GM10847 (cell line): ENCODE measurements around the gene GPS1.

Experiments
- POLR2A ChIP-seq: IDR thresholded peaks from 2 replicates; pipeline ENCODE4 v1.6.1; 2011; ENCODE audit not compliant: insufficient read length; ENCODE audit errors: extremely low read depth

Gene GPS1

GRCh38 chr17:82051776-82052637 is at the start of gene GPS1, which contains the start of gene RFNG:
TSS of gene GPS1 (plus strand) at chr17:82051898. CDS start at chr17:82051932, 34 bp downstream.
TSS of gene RFNG (minus strand) at chr17:82051811. CDS start at chr17:82051766, 45 bp downstream.
- TF ChIP-seq POLR2A, result peak; percentile 51

GRCh38 chr17:82003411-82004381 is 48.0 kb upstream of the GPS1 start:
- no peak for TF ChIP-seq POLR2A

GRCh38 chr17:82004517-82005455 is 46.9 kb upstream of the GPS1 start:
- no peak for TF ChIP-seq POLR2A

DNA sequence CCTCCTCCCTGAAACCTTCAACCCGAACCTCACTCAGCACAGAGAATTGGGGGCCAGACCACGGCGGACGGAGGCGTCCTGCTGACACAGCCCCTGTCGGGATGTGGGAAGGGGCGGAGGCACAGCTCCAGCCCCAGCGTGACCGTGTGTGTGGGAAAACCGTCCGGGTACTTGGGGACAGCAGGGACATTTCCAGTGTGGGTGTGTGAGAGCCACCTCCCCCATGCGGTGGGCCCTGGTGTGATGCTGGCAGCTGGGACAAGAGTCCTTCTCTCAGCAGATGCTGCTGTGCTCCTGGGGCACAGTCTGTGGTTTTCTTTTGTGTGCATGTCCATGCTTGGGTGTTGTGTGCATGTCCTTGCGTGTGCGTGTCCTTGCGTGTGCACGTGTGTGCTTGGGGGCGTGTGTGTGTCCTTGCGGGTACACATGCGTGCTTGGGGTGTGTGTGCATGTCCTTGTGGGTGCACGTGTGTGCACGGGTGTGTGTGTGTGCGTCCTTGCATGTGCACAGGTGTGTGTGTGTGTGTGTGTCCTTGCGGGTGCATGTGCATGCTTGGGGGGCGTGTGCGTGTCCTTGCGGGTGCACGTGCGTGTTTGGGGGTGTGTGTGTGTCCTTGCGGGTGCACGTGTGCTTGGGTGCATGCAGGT is 45.9 kb upstream of the GPS1 start:
- no peak for TF ChIP-seq POLR2A

DNA sequence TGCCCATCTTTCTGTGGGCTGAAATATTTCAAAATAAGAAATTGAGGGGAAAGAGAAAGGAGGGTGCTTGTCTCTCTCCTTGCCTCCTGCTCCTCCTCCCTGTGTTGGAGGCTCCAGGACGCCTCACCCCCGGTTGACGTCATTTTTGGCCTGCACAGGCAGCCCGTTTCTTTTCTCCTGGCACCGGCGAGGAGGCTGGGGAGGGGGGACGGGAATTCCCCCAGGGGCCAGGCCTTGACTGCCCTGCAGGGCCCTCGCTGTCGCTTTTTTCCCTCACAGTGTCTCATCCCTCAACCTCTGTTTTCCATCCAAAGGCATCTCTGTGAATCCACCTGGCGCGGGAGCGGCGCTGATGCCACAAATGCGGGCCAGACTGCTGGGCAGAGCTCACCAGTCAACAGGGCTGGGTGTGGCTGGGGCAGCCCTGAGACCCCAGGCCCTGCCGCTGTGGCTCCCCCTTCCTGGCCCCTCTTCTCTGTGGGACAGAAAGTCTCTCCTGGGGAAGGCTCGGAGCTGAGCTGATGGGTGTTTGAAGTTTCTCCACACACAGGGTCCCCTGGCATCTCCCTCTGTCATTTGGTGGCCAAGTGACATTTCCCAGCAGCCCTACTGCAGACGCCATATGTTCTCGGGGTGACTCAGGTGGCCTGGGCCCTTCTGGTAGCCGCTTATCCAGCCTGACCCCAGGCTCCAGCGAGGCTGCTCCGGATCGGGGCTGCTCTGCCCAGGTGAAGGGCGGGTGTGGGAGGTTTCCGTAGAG is 45.0 kb upstream of the GPS1 start:
- no peak for TF ChIP-seq POLR2A

GRCh38 chr17:82007228-82007494 is 44.5 kb upstream of the GPS1 start:
- no peak for TF ChIP-seq POLR2A

- TF ChIP-seq POLR2A, result no peak
Measured at GRCh38 chr17:82007495-82008257, 44.0 kb upstream of the GPS1 start.

DNA sequence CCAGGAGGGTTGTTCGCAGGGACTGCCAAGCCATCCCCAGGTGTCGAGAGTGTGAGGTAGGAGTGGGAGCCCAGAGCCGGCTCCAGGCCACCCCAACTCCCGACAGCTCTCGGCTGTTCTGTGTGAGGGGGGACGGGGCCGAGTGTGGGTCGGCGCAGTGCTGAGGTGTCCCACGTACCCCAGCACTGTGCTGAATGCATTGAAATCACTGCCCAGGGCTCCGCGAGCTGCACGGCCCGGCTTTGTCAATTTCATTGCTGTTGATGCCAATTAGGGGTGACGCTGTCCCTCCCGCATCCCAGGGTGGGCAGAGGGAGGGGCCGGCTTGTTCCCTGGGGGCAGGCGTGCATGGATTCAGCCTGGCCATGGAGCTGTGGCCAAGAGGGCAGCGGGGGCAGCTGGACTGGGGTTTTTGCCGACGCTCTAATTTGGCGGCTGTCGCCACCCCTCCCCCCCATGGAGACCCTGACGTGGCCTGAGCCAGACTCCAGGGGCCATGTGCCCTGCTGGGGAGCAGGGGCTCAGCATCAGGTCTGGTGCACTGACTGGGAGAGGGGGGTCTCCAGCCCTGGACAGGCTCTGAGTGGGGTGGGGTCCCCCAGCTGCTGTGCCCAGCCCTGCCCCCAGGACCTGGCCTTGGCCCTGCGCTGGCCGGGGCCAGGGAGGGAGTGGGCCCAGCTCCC is 43.3 kb upstream of the GPS1 start:
- TF ChIP-seq POLR2A, result no peak

GRCh38 chr17:82008941-82009405 is 42.7 kb upstream of the GPS1 start:
- no peak for TF ChIP-seq POLR2A

- TF ChIP-seq POLR2A, result no peak
Measured at GRCh38 chr17:82009413-82009812, 42.3 kb upstream of the GPS1 start.

DNA sequence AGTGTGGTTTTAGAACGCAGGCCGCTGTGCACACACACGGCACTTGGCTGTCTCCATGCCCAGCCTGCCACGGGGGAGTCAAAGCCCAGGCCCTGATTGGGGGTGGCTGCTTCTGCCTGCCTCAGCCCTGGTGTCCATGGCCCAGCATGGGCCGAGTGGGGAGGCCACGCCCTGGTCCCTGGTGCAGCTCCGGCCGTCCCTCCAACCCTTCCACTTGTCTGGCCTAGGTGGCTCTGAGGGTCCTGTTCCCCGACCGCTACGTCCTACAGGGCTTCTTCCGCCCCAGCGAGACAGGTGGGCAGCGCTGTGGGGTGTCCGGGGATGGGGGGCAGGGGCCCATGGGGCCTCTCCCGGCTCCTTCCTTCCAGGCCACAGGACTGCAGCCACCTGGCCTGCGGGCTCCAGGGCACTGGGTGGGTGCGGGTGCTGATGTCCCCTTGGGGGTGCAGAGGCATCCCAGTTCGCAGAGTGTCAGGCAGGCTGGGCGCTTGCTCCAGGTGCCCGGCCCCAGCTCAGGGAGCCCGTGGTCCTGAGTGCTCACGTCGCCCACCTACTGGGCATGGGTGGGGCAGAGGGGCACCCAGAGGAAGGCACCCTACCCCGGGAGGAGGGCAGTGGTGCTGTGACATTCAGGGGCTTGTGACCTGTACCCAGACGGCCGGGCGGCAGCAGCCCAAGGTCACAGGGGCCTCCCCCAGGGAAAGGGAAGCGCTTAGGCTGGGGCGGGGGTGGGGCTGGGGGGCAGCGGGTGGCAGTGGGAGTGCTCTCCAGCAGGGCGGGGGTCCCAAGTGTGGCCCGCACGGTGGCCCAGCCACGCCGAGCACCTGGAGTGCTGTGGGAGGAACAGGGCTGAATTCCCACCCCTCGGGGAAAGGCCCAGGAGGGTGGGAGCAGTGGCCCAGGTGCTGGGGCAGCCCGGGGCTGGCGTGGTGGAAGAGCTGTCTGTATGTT is 40.8 kb upstream of the GPS1 start:
- no peak for TF ChIP-seq POLR2A
